Putamen (tissue), 1 donor: Measurements from ENCODE around the gene HSD17B8.

Experiments used
- DNase-seq: peaks from one replicate; pipeline ENCODE4 v3.0.0-alpha.2; 2016; ENCODE audit warnings: low spot score

Gene HSD17B8

DNA sequence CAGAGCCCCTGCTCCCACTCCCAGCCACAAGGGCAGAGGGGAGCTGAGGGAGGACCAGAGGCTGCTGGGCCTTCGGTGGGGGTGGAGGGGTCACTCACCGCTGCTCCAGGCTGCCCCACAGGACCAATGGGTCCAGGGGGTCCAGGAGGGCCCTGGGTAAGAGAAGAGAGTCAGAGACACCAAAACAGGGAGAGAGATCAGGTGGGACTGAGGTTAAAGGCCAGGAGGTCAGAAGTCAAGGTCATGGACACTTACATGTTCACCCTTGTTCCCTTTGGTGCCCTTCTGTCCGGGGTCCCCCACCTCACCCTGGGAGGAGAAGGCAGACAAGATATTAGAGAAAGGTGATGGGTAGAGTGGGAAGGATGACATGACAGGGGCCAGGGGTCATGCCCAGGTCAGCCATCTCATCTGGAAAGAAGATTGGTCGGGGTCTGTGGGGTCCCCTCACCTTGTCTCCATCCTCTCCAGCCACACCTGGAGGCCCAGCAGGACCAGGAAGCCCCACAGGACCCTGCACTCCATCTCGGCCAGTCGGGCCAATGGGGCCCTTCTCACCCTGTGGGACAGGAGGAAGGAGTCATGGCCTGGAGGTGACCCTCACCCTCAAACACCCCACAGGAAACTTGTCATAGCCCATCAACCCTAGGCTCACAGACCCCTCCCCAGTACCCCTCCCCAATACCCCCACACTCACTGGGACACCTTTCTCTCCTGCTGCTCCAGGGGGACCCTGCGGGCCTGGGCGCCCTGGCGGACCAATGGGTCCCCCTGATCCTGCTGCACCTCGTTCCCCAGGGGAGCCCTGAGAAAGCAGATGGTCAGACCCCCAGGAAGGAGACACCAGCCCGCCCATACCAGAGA, 33.2 kb upstream of the HSD17B8 start:
- DNase-seq: no peak

DNA sequence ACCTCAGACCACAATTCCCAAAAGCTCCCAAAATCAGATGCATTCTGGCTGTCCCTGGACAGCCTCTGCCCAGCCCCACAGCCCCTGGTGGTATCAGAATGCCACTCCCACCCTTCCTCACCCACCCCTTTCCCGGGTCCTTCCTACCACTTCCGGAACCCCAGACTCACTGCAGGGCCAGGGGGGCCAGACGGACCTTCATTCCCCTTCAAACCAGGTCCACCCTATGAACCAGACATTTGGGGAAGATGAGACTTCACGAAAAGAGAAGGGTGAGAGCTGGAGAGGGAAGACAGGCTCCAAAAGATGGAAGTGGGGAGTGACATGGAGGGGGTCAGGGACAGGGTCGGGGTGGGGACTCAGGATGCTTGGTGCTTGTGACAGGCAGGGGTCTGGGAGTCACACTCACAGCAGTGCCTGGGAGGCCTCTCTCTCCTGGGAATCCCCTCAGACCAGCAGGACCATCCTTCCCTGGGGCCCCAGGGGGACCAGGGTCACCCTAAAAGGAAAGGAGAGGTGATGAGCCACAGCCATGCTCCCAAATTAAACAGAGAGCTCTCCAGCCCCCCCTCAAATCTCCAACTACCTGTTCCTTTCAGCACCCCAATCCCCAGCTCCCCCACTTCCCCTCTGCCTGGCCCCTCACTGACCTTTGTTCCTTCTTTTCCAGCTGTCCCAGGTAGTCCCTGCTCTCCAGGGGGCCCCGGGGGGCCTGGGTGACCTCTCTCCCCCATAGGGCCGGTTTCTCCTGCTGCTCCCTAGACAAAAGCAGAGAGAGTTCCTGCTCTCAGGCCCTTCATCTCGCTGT, 32.4 kb upstream of the HSD17B8 start:
- no peak for DNase-seq

DNA sequence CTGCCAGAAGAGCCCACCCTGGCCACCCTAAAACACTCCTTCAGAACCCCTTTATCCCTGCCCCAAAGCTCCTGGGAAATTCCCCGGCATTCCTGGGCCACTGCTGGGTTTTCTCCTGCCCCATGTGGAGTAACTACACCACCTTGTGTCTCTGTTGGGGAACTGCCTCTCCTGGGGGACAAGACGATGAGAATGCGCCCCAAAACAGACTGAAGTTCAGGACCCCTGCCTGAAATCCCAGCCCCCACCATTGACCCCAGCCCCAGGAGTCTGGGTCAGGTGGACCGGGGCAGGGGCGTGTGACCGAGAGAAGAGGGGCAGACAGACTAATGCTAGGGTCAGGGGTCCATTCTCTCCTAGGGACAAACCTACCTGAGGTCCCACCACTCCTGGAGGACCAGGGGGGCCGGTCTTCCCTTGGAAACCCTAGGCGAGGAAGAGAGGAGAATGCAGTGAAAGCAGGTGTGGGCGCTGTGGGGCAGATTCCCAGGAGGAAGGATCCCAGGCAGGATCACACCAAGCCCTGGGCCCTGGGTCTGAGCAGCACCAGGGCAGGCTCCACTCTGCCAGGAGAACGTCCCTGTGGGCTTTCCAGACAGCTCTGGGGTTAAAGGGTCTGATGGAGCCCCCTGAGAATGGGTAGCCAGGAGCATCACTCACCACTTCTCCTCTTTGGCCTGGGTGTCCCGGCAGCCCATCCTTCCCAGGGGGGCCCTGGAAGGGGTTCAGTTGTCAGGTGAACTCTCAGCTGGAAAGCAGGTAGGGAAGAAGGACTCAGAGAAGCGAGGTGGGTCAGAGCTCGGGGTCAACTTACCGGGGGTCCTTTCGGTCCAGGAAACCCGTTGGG, 31.5 kb upstream of the HSD17B8 start:
- no peak for DNase-seq

DNA sequence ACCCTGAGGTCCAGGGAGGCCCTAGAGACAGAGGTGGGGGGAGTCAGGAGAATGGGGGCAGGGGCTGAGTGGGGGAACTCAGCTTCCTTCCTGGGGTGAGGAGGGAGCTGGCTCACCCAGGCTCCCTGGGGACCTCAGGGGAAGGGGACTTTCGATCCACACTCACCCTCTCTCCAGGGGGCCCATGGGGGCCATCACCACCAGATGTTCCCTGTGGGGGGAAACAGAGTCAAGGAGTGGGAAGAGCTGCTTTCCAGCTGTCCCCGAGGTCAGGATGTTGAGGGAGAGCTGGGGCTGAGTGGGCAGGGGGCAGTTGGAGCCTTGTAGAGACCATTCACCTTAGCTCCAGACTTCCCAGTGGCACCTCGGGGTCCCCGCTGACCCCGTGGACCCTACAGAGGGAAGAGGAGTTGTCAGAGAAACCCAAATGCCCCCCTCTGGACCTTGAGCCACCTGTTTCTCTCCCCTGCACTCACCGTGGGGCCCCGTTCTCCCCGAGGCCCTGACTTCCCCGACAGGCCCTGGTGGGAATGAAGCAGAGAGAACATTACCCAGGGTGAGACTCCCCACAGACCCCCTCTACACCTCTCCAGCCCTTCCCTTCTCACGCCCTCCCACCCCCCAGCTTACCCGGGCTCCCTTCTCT, 30.8 kb upstream of the HSD17B8 start:
- DNase-seq: no peak

DNA sequence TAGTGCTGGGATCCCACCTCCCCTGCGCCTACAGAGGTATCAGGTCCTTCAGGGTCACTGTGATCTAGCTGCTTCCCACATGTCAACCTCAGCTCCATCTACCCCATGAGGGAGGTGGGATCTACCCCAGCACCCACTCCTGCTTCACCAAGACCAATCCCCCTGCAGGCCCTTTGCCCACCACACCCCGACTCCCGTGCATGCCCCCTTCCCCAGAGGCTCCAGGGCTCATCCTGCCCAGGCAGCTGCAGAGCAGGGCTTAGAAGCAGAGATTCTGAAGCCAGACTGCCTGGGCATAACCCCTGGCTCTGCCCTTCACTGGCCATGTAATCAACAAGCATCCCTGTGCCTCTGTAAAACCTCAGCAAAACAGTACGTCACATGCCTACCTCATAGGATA, 29.7 kb upstream of the HSD17B8 start:
- DNase-seq: no peak

DNA sequence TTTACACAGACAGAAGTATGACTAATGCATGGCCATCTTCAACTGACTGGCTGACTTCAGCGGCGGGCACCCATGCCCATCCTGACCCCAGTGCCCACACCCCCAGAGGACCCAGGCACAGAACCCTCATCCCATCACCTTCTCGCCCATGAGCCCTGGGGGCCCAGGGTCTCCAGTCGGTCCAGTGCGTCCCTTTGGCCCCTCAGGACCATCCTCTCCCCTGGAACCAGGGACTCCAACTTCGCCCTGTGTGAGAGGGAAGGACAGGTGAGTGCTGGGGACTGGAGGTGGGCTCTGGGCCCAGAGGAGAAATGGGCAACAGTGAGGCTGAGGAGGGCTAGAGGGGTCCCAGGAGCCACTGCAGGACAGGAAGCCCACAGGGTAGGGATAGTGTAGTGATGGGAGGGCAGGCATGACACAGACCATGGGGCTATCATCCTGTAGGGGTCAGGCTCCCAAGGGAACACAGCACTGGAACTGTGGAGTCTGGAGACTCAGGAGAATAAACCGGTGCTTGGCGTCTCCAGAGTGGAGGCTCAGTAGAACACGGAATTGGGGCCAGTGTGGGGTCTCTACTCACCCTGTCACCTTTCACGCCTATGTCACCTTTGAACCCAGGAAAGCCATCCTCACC, 28.9 kb upstream of the HSD17B8 start:
- no peak for DNase-seq

DNA sequence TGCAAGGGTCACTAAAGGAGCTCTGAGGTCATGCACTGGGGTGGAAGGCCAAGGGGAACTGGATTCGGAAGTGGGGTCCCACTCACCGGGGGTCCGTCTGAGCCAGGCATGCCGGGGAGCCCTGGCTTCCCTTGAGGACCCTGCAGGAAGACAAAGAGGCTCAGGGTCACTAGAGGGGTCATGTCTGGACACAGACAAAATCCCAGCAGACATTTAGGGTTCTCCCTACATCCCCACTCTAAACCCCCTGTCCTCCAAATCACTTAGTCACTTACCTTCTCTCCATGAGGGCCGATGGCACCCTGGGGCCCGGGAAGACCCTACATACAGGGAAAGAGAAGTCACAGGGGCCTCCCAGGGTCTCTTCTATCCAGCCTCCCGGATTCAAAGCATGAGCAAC, 27.5 kb upstream of the HSD17B8 start:
- DNase-seq: no peak

DNA sequence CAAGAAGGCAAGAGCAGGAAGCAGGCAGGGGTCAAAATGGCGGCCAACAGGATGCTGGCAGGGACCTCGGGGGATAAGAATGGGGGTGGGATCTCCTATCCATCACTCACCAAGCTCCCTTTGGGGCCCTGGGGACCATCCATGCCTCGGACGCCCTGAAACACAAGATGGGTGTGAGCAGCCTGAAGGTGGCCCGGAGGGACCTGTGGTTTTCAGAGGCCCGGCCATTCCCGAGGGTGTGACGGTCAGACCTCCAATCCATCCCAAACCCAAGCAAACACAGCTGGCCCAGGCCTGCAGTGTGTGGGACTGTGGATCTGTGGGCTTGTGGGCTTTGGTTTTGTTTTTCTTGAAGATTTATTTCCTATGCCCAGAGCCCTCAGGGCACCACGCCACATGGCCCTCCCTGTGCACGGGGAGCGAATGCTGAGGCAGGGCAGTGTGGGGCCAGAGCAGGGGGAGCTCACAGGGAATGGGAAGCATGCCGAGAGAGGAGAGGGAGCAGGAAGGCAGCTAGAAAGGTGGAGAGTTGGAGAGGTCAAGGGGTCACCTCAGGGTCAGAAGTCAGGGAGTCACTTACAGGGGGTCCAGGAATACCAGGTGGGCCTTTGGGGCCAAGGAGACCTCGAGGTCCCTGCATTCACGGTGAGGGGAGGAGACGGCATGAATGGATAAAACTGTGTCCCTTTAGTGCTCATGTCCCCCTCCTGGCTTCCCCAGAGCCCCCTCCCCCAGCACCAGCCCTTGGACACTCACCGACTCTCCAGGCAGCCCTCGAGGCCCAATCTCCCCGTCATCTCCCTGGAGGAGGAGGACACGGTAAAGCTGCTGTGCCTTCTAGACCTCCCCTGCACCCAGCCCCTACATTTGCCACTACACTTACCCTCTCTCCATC, 26.7 kb upstream of the HSD17B8 start:
- no peak for DNase-seq

DNA sequence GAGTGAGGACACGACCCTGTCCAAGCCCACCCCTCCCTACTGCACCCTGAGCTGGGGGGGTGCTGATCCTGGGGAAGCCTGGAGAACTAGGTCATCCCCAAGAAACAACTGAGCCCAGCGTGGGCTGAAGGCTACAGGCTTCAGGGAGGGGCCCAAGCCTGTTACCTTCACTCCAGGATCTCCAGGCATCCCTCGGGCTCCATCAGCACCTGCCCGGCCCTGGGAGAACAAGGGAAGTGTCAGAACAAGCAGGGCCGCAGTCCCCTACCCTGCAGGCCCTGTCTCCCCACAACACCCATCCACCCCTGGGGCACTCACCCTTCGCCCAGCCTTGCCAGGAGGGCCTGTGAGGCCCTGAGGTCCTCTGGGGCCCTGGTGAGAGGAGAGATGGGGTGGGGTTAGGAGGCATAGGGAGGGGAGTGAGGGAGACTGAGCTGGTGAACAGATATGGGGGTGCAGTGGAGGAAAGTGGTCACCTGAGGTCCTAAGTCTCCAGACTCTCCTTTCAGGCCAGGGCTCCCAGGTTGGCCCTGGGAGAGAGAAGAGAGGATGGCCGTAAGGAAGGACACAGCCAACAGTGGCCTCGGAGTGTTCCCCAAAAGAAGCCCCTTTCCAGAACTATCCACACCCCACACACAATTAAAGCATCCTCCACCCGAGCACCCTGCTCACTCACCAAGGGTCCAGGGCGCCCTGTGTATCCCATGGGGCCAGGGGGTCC, 25.5 kb upstream of the HSD17B8 start:
- no peak for DNase-seq

DNA sequence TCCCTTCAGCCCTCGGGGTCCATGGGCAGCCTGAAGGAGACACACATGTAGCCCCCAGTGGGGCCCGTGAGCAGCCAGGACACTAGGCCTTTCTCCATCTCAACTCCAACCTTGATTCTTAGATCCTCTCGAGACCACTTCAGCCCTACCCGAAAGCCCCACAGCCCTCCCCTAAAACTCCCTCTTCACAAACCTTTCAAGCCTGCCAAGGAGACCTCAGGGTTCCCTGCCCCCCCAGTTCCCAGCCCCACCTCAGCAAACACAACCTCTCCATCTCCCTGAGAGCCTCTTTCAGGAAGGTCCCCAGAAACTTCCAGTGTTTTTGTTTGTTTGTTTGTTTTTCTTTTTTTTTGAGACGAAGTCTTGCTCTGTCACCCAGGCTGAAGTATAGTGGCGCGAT, 23.3 kb upstream of the HSD17B8 start:
- DNase-seq: no peak

DNA sequence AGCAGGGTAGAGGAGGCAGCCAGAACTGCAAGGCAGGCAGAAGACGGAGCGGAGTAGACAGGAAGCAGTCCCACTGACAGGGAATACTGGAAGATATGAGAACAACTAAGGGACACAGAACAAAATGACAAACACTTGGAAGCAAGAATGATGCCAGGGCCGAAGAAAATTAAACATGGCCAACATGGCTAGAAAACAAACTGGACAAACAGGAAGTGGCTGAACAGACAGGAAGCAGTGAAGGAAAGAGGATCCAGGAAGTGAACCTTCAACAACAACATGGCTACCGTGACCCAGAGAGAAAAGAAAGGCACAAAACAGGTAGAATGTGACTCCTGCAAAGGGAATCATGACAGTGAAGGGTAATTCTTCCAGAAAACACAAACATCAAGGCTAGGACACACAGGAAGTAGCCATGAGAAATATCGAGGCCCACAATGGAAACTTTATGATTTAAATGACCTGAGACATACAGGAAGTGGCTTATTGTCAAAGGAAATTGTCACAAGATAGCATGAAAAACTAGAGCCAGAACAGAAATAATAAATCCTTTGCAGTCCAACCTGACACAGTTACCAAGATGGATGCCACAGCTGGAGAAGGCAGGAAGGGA, 21.3 kb upstream of the HSD17B8 start:
- no peak for DNase-seq

DNA sequence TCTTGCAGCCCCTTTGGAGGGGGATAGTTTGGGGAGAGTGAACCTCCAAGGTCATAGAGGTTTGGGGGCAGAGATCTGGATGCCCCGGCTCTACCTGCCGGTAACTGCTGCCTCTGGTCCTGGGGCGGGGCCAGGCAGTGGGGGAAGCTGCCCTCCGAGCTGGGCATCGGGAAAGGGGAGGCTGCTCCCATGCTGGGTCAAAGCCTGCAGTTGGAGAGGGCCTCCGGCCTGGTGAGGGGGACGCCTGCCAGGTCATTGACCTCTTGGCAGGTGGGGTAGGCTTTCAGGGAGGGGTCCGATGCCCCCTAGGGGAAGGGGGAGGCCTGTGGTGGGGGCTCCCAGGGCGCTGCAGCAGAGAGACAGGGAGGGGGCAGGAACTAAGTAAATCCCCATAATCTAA, 19.3 kb upstream of the HSD17B8 start:
- DNase-seq: no peak

DNA sequence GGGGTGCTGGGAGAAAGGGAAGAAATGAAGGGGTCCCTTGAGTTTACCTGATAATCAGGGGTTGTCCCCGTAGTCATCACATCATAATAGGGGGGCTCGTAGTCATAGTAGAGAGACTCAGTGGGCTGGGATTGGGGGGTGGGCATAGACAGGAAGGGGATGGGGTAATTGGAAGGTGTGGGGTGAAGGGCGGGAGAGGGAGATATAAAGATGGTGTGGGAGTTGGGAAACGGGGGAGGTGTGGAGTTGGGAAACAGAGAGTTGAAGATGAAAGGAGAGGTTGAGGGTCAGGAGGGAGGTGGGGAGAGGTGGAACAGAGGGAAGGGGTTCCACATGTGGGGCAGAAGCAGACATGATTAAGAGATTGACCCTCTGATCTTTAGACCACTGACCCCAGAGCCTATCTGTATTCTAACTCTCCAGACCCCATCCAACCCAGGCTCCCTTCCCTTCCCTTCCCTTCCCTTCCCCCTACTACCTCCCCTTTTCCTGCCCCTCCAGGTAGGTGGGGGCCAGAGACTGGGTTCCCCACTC, 18.7 kb upstream of the HSD17B8 start:
- no peak for DNase-seq

DNA sequence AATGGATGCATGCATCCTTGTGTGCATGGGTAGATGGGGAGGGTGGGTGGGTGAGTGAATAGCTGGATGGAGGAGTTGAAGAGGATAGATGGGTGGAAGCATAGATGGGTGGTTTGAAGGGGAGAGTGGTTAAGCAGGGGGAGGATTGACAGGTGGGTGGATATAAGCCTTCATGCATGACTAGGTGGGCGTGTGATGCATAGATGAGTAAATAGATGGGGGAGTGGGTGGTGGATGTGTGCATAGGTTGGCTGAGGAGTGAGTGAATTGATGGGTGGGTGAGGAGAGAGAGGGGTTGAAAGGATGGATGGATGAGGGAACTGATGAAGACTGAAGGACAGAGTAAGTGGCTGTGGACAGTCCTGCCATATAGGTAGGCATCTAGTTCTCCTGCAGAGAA, 16.6 kb upstream of the HSD17B8 start:
- no peak for DNase-seq

DNA sequence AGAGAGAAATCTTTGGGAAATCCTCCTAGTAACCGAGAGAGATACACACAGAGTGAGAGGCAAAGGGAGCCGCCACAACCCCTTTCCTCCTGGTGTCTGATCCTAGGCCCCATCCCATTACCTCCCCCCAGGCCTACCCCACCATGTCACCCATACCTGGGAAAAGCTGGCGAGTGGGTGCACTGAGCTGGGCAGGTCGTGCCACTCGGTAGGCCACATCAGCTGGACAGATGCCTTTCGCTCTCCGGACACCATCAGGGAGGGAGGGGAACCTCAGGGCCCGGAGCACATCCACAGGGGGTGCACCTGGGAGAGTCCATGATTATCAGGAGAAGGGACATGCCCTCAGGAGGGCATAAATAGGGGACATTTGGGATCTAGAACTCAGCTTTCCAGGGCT, 15.3 kb upstream of the HSD17B8 start:
- no peak for DNase-seq

DNA sequence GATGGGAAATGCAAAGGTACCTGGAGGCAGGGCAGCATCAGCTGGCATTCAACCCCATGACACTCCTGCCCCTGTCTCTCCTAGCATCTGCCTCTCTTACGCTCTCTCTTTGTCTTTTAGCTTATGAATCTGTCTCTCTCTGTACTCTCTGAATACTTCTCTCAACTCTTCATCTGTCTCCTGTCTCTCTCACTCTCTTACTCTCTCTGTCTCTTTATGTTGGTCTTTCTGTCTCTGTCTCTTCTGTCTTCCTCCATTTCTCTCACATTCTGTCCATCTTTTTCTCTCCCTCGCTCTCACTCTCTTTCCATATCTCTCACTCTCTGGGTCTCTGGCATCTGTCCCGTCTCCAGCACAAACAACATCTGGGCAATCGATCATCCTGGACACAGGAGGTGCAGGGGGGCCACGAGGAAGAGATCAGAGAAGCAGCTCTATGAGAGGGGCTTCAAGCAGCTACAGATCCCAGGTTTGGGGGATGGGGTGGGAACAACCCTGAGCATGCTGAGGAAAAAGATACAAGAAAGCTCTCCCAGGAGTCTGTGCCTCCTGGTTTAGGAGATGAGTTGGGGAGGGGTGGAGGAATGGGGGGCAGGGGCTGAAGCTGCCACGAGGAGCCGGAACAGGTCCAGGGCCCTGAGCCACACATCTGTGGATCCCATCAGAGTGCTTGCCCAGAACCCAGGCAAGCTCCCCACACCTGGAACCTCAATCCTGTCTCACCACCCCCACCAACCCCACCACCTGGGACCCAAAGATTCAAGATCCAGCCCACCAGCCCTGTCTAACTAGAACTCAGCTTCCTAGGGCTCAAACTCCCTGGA, 14.6 kb upstream of the HSD17B8 start:
- no peak for DNase-seq

DNA sequence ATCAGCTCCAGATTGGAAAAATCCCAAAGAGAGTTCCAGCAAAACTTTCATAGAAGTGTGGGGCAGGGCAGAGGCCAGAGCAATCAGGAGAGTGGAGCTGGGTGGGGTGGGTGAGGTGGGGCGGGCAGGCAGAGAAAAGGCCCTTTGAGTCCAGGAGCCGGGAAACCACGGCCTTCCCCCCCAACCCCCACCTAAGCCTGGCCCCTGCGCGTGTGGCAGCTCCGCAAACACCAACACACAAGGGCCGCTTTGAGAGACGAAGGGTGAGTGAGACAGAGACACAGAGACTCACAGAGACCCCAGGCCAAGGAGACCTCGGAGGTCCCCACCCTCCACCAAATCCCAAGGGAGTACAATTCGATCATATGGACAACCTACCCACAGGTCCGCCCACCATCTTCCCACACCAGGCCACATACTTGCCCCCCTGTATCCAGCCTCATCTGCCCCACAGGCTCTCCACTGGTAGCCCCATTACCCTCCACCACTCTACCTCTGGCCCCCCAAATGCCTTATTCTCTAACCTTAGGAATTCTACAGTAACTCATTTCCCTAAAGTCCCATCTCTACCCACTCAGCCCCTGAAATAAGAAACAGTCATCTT, 13.8 kb upstream of the HSD17B8 start:
- no peak for DNase-seq
